ENCODE data around the gene SYK.
A peak's percentile ranks its signal among the peaks of the same experiment; 100 is the strongest.

Gene SYK

GRCh38 chr9:90826326-90827020, 24.9 kb downstream of the SYK start:
- DNase-seq, result no peak

GRCh38 chr9:90827181-90827871, 25.7 kb downstream of the SYK start:
- peak; percentile 84 to 85 for DNase-seq

GRCh38 chr9:90830051-90830450, 28.4 kb downstream of the SYK start:
- DNase-seq, result no peak

GRCh38 chr9:90830977-90831376, 29.4 kb downstream of the SYK start:
- no peak for DNase-seq

GRCh38 chr9:90832261-90832660, 30.6 kb downstream of the SYK start:
- no peak for DNase-seq

GRCh38 chr9:90834828-90835595, 33.4 kb downstream of the SYK start:
- no peak for DNase-seq

- no peak for DNase-seq
Measured at GRCh38 chr9:90836411-90837080, 34.9 kb downstream of the SYK start.

GRCh38 chr9:90838098-90838497, 36.5 kb downstream of the SYK start:
- DNase-seq, result peak in 1 of 2 experiments; percentile 7

GRCh38 chr9:90838581-90839154, 37.0 kb downstream of the SYK start:
- no peak for DNase-seq

GRCh38 chr9:90839183-90839728, 37.6 kb downstream of the SYK start:
- DNase-seq, result no peak

- no peak for DNase-seq
Measured at GRCh38 chr9:90840696-90841095, 39.1 kb downstream of the SYK start.

- no peak for DNase-seq
Measured at GRCh38 chr9:90841213-90841612, 39.6 kb downstream of the SYK start.

- no peak for DNase-seq
Measured at GRCh38 chr9:90841615-90842014, 40.0 kb downstream of the SYK start.

- DNase-seq, result no peak
Measured at GRCh38 chr9:90842176-90842777, 40.7 kb downstream of the SYK start.

- peak; percentile 39 to 40 for DNase-seq
Measured at GRCh38 chr9:90842996-90843395, 41.4 kb downstream of the SYK start.

- no peak for DNase-seq
Measured at GRCh38 chr9:90843525-90843924, 41.9 kb downstream of the SYK start.

- no peak for DNase-seq
Measured at GRCh38 chr9:90844326-90844725, 42.7 kb downstream of the SYK start.

- DNase-seq, result no peak
Measured at GRCh38 chr9:90846770-90847419, 45.3 kb downstream of the SYK start.

- DNase-seq, result no peak
Measured at GRCh38 chr9:90847971-90848370, 46.4 kb downstream of the SYK start.

- no peak for DNase-seq
Measured at GRCh38 chr9:90848866-90849265, 47.2 kb downstream of the SYK start.

GRCh38 chr9:90851444-90851843, 49.8 kb downstream of the SYK start:
- DNase-seq, result no peak

- DNase-seq, result no peak
Measured at GRCh38 chr9:90853945-90854344, 52.3 kb downstream of the SYK start.

All from AML-193 (cell line).